ENCODE results near the gene SEMA4D.
A peak's percentile ranks its signal among the peaks of the same experiment; 100 is the strongest.
"Not testable (repeated sequence)": the region's sequence is repeated elsewhere in the genome, so short reads cannot be mapped to it uniquely, and the experiment has no call there.

SEMA4D gene

GRCh38 chr9:89380437-89381307 lies 117.2 kb downstream of the SEMA4D start:
- DNase-seq: no peak

DNA sequence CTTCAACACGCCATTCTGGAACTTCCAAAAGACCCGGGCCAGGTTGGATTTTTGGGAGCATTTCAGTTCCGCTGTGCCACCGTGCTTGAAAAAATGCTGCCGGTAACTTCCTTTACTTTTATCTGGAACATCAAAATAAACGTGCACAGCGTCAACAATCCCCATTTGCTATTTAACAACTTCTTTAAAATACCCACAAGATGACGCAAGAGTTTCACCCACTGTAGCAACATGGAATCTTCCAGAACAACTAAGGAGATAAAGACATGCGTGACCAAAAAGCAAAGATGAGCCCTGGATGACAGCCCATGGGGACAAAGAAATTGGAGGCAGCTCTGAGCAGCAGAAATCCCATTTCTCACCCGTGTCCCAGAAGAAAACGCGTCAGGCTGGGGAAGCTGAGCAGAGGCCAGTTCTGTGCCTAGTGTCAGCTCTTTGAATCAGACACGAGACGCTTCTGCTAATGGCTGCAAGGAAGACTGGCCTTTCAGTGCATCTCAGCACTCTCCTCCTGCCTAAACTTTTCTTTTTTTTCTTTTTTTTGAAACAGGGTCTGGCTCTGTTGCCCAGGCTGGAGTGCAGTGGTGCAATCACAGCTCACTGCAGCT lies 118.3 kb downstream of the SEMA4D start:
- DNase-seq: no peak

DNA sequence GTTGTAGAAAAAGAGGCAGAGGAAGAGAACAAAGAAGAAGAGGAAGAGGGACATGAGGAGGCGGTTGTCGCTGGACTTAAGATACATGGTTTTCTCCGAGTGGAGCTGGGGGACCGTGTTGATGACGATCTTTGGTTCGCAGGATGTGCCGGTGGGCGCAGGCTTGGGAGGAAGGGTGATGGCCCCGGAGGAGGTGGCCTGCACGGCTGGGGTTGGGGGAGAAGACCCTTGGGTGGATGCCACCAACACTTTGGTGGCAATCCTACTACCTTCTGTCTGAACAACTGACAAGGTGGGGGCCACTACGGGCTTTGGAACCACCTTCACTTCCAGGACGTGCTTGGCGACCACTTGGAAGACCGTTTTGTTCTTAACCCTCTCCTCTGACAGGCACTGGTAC lies 118.9 kb downstream of the SEMA4D start:
- DNase-seq: no peak

GRCh38 chr9:89378541-89378940 lies 119.4 kb downstream of the SEMA4D start:
- DNase-seq: no peak

- DNase-seq: no peak
Observed at GRCh38 chr9:89377411-89377810, 120.5 kb downstream of the SEMA4D start.

DNA sequence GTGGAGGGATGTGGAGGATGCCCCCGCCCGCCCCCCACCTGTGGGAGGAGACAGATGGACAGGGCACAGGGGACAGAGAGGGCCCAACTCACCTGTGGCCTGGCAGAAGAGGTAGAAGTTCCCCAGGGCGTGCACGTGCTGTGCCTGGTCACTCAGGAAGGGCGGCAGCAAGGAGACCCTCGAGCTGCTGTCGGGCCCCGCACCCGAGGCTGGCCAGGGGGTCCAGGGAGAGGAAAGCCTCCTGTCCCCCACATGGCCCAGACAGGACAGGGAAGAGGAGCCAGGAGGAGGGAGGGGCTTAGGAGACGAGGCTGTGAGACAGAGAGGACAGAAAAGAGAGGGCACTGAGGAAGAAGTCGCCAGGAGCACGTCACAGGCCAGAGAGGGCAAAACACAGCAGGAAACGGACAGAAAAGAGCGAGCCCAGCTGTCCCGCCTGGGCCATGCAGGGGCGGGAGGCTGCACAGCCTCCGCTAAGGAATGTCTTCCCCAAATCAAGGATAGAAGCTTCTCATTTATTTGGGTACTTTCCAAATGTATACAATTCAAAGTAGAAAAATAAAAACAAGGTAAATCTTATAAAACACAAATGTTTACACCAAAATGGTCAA lies 121.1 kb downstream of the SEMA4D start:
- DNase-seq: no peak

DNA sequence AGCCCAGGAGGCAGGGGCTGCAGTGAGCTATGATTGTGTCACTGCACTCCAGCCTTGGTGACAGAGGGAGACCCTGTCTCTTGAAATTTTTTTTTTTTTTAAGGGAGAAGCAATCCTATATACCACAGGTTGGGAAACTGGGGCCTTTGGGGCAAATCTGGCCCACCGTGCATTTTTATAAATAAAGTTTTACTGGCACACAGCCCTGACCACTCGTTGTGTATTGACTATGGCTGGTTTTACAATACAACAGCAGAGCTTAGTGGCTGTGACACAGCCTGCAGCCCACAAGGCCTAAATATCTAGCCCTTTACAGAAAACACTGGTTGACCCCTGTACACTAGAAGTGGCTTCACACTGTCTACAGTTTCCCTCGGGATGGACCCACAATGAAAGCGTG lies 121.6 kb downstream of the SEMA4D start:
- DNase-seq: no peak

GRCh38 chr9:89375191-89375760 lies 122.6 kb downstream of the SEMA4D start:
- no peak for DNase-seq

DNA sequence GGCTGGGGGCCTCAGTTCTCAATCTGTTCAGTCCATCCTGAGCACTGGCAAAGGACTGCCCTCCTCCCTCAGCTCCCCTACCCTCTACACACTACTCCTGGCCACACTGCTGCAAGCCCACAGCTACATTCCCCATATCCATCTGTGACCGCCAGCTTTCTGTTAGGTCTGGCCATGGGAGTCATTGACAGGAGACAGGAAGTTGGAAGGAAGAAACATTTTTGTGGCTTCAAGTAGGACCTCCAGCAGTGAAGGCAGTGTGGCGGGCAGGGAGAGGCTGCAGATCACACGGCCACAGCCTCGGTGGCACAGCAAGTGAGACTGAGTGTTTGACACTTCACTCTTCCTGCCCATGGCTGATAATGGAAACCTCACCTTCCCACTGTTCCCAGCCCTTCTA lies 123.7 kb downstream of the SEMA4D start:
- DNase-seq: no peak

DNA sequence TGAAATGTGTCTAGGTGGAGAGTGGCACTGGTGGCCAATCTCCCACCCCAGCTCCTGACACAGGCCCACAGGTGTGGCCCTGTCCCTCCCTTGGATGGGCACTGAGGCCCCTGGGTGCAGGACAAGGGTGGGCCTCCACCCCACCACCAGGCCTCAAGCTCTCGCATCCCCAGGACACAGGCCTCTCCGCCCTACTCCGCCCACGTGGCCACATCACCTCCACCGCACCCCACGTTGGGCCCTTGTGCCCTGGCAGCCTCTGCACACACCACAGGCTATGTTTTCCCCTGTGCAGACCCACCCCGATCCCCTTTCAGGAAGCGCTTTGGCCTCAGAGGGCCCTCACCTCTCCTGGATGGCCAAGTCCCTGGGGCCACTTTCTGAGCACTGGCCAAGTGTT lies 124.9 kb downstream of the SEMA4D start:
- no peak for DNase-seq

DNA sequence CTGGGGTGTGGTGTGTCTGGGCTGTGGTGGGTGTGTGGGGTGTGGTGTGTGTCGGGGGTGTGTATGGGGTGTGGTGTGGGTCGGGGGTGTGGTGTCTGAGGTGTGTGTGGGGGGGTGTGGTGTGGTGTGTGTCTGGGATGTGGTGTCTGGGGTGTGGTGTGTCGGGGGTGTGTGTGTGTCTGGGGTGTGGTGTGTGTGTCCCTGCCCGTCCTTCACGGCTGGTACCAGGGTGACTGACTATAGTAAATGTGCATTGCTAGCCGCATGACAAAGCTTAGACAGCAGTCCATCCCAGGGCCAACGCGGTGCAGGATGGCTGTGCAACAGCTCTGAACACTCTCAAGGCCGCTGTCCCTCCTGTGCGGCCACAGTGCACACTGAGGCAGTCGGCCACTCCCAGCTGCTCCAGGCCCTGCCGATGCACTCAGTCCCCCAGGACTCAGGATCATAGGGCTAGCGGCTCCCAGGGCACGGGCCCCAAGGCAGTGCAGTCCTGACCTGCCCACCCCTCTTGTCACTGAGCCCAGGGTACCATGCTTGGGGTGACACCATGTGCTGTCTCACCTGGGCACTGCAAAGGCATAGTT lies 125.6 kb downstream of the SEMA4D start:
- DNase-seq: no peak

DNA sequence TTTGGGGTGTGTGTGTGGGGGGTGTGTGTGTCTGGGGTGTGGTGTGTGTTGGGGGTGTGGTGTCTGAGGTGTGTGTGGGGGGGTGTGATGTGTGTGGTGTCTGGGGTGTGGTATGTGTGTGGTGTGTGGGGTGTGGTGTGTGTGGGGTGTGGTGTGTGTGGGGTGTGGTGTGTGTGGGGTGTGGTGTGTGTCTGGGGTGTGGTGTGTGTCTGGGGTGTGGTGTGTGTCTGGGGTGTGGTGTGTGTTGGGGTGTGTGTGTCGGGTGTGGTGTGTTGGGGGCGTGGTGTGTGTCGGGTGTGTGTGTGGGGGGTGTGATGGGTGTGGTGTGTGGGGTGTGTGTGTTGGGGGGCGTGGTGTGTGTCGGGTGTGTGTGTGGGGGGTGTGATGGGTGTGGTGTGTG lies 126.1 kb downstream of the SEMA4D start:
- not testable (repeated sequence) for DNase-seq

DNA sequence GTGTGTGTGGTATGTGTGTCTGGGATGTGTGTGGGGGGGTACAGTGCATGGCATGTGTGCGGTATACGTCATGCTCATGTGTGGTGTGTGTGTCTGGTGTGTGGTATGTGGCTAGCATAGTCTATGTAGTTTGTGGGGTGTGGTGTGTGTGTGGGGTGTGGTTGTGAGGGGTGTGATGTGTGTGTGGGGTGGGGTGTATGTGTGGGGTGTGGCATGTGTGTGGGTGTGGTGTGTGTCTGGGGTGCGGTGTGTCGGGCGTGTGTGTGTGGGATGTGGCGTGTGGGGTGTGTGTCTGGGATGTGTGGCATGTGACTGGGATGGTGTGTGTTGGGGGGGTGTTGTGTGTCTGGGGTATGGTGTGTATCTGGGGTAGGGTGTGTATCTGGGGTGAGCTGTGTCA lies 127.3 kb downstream of the SEMA4D start:
- no peak for DNase-seq

- no peak for DNase-seq
Observed at GRCh38 chr9:89368978-89369377, 128.9 kb downstream of the SEMA4D start.

DNA sequence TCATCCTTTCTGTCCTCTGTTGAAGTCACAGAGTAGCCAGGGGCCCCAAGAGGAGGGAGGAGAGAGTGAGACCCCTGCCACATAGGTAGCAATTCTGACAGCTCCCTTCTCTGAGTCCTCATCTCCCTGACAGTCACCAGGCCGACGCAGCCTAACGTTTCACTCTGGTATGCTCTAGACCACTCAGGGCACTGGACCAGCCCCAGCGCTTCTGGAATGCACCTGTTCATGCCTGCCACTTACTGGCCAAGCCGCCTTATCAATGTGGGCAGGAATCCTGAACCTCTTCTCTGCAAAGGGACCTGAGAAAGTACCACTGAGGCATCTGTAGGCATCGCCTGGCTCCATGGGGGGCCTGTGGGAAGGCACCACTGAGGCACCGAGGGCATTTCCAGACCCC lies 129.4 kb downstream of the SEMA4D start:
- DNase-seq: no peak

GRCh38 chr9:89367726-89368437 lies 130.0 kb downstream of the SEMA4D start:
- DNase-seq: no peak

GRCh38 chr9:89367281-89367680 lies 130.6 kb downstream of the SEMA4D start:
- no peak for DNase-seq

GRCh38 chr9:89366711-89367110 lies 131.2 kb downstream of the SEMA4D start:
- no peak for DNase-seq

GRCh38 chr9:89365532-89365912 lies 132.4 kb downstream of the SEMA4D start:
- peak; percentile 47 for DNase-seq

DNA sequence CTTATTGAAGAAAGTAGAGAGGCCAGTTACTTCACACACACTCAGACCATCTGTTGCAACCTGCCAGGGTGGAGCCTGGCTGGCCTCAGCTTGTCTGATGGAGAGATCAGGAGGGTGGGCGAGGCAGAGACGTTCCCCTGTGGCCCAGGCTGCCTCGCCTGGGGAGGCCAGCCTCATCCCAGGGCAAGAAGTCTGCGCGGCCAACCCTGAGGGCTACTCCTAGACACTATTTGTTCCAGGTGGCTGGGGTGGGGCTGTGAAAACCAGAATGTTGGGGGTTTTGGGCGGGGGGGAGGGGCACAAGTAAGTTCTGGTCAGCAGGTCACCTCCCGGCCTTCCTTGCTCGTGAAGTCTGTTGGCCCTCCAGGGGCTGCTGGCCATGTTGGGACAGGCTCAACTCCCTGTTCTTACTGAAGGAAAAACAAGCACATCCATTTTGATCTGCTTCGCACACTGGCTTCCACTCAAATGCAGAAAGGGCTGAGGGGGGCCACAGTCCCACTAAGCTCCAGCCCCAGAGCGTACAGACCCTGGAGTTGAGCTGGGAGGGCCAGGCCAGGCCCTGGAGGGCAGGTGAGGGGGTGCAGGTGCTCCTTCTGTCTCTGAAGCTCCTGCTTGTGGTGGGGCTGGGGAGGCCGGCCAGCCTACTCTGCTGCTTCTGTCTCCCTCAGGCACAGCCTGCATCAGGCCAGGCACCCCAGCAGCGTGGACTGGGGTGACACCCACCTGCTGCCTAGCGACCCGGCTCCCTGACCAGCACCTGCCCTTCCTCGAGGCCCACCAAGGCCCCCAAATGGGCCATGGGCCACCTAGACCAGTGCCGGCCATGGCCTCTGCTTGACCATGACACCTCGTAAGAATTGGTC lies 133.0 kb downstream of the SEMA4D start:
- peak; percentile 51 for DNase-seq

GRCh38 chr9:89363921-89364665 lies 133.8 kb downstream of the SEMA4D start:
- DNase-seq: peak; percentile 52

All from activated CD8-positive, alpha-beta memory T cell treated with anti-CD3 and anti-CD28 coated beads, Interleukin-2, amount 50 U/mL, for 48 hours (primary cell).